HepG2 (cell line): ENCODE results near the gene INHBE.

Source experiments
- CTCF ChIP-seq: sonication (generic); formaldehyde crosslinking; IDR thresholded peaks from 2 replicates; pipeline ENCODE4 v1.5.0; 2020; ENCODE audit warnings: mild to moderate bottlenecking, missing genetic modification reagents, moderate library complexity
- TCF7L2 ChIP-seq: IDR thresholded peaks from 2 replicates; pipeline ENCODE4 v1.6.1; 2011; ENCODE audit warnings: mild to moderate bottlenecking, low read depth, low read length, moderate library complexity
- ZNF331 ChIP-seq: sonication (generic); formaldehyde crosslinking; IDR thresholded peaks from 2 replicates; pipeline ENCODE4 v1.4.0; 2020; ENCODE audit warnings: missing genetic modification reagents

GRCh38 chr12:57449375-57449774, 5.7 kb upstream of the INHBE start:
- TF ChIP-seq TCF7L2 (no peak), ZNF331 (no peak), CTCF (CRISPR knock-in tag) (no peak)
